Measurements from ENCODE around the gene AACS.
"Not testable (repeated sequence)": the region's sequence is repeated elsewhere in the genome, so short reads cannot be mapped to it uniquely, and the experiment has no call there.

Gene AACS

DNA sequence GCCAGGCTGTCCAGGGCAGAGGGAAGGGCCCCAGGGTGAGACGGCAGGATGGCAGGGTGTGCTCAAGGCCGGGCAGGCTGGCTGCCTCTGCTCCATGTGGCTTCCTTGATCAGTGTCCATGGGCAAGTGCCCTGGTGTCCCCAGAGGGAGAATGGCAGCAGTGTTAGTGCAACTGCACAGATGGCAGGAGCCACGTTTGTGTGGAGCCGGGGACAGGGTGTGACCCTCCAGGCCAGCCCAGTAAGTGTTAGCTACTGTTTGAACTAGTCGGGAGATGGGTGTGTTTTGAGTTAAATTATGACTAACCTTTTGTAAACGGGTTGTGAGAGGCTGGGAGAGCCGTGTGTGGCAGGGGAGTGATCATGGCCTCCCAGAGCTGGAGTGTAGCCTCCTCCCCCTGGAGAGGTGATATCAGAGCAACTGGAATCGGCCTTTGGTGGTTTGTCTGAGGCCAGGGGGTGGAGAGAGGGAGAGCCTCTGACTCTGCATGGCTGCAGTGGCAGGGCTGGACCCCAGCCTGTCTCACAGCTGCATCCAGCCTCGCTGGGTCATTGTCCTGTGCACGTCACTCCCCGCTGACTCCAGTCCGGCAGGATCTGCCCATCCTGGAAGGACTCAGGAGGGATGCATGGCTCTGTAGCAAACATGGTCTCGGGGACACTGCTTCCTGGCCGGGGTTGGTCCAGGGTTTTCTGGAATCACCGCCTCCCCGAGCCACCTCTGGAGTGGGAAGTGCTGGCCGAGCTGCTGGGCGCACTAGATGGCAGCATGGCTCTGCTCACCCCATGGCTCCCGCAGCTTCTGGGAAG, 27.8 kb downstream of the AACS start:
- no peak for DNase-seq

DNA sequence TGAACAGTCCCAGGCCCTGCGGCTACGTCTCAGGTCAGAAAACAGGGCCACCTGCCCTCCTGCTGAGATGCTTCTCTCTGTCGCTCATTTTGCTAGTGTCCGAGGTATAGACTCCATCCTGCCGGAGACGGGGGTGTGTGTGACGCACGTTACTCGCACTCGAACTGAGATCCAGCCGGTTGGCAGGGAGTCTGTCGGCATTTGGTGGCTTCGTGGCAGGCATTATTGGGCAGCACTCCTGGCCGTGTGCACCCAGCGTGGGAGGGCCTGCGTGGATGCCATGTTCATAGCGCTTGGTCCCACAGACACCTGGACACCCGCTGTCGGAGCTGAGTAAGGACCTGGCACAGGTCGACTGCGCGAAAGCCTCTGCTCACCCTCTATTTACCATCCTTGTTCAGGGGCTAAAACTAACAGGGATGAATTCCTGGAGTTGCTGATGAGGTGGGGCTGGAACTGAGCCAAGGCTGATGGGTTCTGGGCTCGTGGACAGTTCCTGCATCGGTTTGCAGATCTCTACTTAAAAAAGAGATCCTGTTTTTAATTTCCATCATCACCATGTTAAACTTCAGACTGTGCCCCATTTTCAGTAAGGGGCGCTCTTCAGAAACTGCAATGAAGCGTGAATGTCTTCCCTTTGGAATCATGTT, 28.6 kb downstream of the AACS start:
- no peak for DNase-seq

DNA sequence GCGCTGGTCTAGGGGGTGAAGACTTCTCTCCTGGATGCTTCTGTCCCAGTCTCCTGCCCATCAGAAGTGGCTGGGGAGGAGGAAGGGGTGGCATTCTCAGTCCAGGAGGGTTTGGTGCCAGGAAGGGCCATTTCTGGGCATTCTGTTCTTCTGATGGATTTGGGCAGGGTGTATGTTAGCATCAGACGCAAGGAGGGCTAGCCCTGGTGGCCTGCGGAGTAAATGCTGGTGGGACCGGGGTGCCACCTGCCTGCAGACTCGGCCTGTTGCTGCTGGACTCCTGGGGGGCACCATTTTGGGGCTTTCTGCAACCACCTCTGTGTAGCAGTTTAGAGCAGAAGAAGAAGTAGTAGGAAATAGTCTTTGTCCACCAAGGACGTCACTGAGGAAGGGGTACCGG, 31.7 kb downstream of the AACS start:
- no peak for DNase-seq

DNA sequence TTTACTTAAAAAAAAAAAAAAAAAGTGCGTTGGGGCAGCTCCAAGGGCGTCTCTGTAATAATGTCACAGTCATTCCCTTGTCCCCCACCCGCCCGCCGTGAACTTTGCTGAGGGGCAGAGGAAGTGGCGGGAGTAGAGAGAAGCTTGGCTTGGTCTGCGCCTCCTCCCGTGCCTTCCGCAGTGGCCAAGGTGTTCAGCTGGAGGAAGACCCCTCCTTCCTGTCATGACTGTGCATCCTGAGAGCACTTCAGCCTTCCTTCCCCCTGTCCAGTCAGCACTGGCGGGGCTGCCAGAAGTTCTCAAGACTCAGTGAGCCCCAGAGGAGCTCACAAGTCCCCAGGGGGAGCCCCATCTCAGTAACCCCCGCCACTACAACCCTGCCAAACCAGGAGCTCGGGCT, 32.2 kb downstream of the AACS start:
- no peak for DNase-seq

DNA sequence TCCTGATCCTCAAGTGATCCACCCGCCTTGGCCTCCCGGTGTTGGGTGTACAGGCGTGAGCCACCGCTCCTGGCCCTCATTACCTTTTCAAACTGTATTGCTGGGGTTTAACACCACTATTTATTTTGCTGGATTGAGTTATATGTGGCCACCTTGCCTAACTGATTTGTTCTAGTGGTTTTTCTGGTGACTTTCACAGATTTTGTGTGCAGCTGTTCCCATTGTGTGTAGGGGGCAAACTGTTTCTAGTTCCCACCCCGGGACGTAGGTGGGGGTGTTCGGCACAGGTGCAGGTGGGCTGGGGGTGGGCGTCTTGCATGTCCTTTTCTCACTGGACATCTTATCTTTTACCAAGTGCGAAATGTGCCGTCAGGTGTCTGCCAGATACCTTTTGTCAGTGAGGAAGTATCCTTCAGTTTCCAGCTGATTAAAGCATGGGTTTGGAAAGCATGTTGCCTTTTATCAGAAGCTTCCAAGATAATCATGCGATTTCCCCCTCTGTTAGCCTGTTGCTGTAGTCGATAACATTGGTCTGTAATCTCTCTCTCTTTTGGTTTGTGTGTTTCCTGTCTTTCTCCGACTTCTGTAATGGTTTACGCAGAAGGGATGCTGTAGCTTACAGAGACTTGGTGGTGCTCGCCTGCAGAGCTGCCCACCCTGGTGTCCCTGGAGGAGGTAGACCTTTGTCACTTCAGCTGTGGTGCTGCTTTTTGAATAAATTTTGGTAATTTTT, 33.6 kb downstream of the AACS start:
- DNase-seq: no peak

DNA sequence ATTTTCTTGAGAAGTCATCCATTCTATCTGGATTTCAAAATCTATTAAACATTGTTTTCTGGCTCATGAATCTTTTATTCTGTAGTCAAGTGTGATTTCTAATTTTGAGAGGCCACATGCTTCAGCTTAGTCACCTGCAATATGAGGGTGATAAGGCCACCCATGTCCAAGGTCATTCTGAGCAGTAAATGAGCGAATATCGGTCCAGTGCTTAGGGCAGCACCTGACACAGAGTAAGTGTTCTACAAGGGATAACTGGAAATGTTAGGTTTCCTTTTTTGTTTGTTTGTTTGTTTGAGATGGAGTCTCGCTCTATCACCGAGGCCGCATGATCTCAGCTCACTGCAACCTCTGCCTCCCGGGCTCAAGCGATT, 34.2 kb downstream of the AACS start:
- DNase-seq: no peak

DNA sequence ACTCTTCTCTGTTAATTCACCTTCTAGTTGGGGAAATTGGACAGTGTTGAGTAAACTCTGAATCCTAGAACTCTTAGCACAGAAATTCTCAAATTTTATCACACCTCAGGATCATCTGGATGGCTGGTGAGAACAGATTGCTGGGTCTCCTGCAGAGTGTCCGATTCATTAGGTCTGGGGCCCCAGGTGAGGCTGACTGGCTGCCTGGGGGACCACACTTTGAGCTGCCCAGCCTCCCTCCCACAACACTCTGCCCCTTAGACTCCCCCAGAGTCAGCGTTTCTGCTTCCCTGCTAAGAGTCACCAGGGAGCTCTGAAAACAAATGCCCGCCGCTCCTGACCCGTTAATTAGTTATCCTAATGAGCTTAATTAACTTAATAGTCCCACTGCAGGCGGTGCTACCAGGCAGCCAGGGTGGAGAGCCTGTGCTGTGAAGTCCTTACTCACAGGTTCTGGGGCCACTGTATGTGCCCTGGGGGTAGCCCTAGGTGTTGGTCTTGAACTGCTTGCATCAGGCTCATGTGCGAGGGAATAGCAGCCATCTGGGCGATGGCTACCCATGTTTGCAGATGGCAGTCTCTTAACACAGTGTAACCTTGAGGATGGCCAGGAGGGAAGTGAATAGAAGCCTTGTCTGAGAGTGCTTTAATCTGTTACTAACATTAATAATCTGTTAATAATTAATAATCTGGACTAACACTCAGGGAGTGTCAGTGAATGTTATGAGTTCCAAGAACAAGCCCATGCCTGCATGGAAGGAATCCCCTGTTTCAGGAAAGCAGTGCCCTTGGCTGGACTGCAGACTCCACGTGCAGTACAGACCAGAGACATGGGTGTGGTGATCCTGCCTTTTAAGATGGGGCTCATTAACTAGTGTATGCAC, 35.6 kb downstream of the AACS start:
- DNase-seq: no peak

DNA sequence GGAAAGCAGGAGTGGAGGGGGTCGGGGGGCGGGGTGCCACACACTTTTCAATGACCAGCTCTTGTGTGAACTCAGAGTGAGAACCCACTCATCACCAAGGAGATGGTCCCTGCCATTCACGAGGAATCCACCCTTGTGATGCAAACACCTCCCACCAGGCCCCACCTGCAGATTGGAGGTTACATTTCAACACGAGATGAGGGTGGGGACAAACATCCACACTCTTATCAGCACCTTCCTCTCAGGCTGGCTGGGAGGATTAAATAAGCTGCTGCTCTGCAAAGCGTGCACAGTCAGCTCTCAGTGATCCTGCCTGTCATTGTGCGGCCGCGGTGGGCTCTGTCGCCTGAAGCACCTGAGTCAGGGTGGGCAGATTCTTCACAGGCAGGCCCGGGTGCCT, 39.7 kb downstream of the AACS start:
- DNase-seq: no peak

DNA sequence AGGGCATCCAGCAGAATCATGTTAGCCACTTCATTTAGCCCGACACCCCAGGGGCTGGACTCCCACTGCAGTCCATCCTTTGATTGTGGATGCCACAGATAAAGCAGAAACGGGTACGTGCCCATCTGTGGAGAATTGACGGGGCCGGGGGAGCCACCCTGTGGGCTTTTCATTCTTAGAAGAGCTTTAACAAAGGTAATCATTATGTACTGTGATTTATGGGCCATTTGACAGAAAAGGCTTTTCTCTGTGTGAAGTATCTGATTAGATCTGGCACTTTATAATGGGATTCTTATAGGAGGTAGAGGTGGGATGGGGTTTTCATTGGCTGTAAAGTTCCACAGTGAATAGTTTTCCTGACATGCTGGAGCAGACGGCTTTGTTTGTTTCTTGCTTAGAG, 40.4 kb downstream of the AACS start:
- DNase-seq: no peak

DNA sequence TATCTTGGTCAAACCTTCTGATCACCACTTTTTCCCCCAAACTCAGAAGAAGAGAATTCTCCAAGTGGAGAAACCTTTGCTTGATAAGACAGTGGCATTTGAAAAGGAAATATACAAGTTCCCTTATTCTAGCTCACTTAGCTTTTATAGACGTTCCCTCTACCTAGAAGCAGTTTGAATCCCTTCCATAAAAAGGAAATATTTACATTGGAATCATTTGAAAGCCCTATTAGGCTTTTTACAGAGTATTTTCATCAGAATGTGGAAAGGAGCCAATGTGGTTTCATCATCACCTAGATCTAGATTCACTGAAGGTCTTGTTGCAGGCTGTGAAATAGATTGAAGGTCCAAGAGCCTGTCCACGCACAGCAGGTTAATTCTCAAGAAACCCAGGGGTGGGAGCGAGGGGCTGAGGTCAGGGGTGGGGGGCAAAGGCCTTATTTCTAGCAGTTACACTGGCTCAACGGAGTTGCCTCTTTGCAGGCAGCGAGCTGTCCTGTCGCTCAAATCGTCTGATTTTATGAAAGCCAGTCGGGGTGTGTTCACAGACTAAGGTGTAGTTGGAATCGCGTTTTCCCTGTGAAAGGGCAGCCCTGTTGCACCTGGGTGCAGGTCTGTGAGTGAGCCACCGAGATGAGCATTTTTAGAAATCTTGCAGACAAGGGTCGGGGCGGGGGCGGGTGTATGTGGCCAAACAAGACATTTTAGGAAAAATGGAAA, 45.6 kb downstream of the AACS start:
- no peak for DNase-seq

DNA sequence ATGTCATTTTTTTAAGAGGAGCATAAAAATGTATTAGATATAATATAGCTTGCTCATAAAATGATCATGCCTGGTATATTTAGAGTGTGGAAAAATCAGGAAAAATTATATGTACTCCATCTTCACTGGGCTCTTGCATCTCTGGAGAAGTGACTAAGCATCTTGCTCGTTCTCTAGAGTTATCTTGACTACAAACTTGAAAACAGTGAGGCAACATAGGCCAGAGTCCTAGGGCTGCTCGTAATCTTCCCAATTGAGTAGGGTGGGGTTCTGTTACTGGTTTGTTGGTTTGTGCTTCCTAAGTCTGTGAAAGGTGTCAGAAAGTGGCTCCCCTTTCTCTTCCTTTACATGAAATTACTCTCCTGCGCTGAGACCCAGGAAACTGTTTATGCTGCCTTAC, 46.2 kb downstream of the AACS start:
- DNase-seq: no peak

DNA sequence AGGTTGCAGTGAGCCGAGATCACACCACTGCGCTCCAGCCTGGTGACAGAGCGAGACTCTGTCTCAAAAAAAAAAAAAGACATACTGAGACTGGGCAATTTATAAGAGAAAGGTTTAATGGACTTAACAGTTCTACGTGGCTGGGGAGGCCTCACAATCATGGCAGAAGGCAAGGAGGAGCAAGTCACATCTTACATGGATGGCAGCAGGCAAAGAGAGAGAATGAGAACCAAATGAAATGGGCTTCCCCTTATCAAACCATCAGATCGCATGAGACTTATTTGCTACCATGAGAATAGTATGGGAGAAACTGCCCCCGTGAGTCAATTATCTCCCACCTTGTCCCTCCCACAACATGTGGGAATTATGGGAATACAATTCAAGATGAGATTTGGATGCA, 47.4 kb downstream of the AACS start:
- DNase-seq: not testable (repeated sequence)

DNA sequence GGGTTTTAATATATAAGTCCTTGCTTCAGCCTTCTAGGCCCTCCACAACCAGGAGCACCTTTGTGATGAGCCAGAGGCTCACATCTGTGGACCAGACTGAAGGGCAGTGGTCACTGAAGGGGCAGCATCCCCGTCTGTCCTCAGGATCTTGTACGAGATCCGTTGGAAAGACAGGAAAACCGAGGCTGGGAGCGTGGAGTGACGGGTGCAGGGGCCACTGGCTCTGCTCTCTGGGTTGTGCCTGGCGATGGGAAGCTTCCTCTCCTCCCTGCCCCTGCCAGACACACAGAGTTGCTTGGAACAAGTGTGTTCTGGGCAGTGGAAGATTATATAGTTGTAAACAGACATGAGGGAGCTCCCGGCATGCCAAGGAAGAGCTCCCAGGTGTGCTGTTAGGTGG, 48.0 kb downstream of the AACS start:
- DNase-seq: no peak

DNA sequence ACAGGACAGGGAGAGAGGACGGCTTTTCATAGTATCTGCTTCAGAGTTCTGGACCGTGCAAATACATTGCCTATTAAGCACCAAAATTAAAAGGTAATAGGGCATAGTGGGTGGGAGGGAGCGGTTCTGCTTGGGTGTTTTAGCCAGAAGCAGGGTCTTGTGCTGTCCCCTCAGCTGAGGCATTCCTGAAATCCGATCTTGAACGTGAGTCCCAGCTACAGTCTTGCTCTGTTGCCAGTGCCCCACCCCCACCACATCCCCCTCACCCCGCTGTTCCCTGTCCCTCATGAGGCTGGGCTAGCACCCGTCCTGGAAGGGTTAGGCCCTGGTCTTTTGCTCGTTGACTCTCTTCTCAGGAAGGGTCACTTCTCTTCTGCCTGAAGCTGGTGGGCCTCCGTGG, 48.6 kb downstream of the AACS start:
- DNase-seq: no peak

DNA sequence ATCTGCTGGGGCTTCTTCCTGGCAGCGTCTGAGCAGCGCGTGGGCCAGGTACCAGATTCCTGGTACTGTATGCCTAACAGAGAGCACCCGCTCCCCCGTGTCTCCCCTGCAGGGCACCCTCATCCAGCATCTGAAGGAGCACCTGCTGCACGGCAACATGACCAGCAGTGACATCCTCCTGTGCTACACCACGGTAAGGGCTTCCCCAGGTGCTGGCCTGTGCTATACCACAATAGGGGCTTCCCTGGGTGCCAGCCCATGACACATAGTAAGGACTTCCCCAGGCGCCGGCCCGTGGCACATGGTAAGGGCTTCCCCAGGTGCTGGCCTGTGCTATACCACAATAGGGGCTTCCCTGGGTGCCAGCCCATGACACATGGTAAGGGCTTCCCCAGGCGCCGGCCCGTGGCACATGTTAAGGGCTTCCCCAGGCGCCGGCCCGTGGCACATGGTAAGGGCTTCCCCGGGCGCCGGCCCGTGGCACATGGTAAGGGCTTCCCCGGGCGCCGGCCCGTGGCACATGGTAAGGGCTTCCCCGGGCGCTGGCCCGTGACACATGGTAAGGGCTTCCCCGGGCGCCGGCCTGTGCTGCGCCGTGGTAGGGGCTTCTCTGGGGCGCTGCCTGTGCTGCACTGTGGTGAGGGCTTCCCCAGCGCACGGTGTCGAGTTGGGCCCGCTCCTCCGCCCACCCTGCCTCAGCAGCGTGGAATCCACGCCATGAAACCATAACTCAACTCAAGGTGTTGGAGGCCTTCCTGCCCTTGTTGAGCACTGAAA, 49.3 kb downstream of the AACS start:
- DNase-seq: no peak

DNA sequence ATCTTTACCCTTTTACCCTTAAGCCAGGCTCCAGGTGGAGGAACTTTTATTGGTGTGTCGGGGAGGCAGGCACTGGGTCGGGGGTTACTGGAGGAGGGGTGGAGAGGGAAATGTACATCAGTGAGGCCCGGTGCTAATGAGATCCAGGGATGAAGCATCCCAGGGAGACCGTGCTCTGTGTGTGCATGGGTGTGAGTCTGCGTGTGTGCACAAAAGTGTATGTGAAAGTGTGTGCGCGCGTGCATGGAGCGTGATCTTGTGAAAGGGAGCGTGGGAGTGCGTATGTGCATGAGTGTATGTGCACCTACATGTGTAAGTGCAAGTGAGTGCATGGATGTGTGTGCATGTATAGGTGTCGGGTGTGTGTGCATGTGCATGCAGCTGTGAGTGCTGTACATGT, 55.3 kb downstream of the AACS start:
- no peak for DNase-seq

DNA sequence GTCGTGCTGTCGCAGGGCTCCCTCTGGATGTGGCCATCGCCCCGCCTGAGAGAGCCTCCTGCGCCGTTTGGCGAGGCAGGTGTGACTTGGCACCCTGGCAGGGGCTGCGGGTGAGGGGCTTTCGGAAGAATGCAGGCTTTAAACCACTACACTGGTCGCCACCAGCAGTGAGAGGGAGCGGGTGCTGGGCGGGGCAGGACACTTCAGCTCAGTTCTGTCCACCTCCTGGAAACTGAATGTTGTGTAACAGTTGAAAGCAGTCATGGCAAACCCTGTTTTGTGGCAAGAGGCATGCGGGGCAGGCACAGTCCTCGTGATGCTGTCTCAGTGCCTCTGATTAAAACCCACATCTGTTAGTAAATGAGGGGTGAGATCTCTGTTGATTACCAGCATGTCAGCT, 55.9 kb downstream of the AACS start:
- no peak for DNase-seq

DNA sequence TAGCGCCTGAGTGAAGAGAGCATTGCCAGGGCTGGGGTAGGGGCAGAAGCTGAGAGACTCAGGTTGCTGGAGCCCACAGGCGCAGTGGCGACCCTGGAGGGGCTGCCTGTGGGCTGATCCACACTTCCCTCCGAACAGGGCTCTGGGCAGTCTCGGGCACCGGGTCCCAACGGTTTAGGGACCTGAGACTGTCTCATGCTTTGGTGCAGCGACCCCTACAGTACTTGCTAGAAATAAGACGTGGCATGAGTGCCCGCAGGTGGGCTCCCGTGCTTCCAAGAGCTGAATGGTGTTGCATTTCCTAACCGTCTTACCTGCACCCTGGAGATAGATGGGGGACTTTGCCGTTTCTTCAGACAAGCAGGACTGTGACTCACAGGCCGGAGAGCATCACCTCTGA, 57.4 kb downstream of the AACS start:
- DNase-seq: no peak

DNA sequence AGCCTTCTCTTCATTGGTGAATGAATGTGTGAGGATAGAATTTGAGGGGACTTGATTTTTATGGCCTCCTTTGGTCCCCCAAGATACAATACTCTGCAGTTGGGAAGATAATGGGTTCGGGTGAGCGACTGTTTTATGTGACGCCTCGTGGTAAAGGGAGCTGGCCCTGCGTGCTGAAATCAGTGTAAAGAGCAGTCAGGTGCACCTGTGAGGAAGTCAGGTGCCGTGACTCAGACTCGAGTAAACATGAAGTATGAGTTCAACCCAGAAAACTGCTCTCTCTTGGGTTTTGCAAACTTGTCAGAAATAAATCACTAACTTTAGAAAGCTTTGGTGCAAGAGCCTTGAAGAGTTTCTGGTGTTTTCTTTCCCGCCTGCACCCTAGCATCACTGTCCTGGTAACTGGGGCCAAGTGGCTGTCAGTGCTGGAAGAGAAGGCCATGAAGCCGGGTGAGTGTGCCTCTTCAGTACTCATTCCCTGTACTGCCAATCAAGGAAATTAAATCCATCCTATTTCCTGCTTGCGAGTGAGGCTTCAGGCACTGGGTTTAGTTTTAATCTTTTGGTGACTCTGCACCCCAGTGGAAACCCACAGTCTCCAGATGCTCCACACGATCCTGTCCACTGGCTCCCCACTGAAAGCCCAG, 59.2 kb downstream of the AACS start:
- DNase-seq: no peak

DNA sequence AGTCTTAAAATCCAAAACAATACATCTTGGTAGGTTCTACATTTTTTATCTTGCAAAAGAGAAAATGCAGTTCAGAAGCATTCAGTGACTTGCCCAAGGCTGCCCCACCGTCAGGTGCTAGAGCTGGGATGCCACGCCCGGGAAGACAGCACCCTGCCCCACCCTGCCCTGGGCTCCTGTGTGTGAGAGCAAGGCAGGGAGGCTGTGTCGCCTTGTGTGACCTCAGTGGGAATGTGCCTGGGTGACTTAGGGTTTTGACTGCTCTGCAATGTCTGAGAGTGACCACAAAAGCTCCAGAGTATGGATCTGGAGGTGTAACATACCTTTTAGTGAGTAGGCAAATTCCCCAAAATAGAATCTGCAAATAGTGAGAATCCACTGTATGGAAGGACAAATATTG, 60.0 kb downstream of the AACS start:
- DNase-seq: no peak

Data from activated CD4-positive, alpha-beta T cell treated with anti-CD3 and anti-CD28 coated beads for 1 hour (primary cell).